Stimulated activated CD4-positive, alpha-beta T cell treated with anti-CD3 and anti-CD28 coated beads, Interleukin-12 subunit alpha, Interleukin-12 subunit beta, amount 100 ng/mL, for 24 hours (primary cell): ENCODE results near the gene OPA3.

ENCODE experiments used
- DNase-seq, 2 experiments: peaks; one replicate each; pipeline ENCODE4 v3.0.0-alpha.2; 2020; ENCODE audit warnings: low read depth in 2 of 2

The OPA3 gene

GRCh38 chr19:45505151-45505995 lies 79.2 kb downstream of the OPA3 start:
- no peak for DNase-seq

- DNase-seq = no peak
Measured at GRCh38 chr19:45503909-45504308, 80.7 kb downstream of the OPA3 start.

DNA sequence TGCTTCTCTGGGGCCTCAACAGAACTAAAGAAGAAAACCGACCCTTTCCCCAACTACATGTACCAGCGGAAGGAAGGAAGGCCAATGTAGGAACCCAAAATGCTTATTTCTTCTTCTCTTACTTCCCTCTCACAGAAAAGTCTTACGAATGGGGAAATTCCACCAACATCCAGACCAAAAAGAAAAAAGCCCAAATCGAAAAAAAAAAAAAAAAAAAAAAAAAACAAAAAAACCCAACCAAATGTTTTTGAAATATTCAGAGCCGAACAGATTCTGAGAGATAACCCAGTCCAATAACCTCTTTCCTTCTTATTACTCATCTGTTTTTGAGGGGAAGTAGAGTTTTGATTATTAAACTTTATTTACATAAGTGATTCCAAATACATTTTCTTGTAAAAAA lies 82.5 kb downstream of the OPA3 start:
- DNase-seq = no peak

DNA sequence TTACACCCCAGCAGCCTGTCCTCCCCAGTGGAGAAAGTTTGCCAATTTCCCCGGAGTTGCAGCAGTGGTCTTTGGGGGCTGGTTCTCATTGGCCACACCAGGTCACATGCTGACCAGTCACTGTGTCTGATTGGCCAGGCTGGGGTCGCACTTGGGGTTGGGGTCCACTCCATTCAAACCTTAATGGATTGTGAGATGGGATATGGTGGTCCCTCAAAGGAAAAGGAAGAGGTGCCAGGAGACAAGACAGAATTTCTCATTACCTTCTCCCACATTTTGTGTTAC lies 82.9 kb downstream of the OPA3 start:
- DNase-seq = no peak

- no peak for DNase-seq
Measured at GRCh38 chr19:45500918-45501729, 83.5 kb downstream of the OPA3 start.

DNA sequence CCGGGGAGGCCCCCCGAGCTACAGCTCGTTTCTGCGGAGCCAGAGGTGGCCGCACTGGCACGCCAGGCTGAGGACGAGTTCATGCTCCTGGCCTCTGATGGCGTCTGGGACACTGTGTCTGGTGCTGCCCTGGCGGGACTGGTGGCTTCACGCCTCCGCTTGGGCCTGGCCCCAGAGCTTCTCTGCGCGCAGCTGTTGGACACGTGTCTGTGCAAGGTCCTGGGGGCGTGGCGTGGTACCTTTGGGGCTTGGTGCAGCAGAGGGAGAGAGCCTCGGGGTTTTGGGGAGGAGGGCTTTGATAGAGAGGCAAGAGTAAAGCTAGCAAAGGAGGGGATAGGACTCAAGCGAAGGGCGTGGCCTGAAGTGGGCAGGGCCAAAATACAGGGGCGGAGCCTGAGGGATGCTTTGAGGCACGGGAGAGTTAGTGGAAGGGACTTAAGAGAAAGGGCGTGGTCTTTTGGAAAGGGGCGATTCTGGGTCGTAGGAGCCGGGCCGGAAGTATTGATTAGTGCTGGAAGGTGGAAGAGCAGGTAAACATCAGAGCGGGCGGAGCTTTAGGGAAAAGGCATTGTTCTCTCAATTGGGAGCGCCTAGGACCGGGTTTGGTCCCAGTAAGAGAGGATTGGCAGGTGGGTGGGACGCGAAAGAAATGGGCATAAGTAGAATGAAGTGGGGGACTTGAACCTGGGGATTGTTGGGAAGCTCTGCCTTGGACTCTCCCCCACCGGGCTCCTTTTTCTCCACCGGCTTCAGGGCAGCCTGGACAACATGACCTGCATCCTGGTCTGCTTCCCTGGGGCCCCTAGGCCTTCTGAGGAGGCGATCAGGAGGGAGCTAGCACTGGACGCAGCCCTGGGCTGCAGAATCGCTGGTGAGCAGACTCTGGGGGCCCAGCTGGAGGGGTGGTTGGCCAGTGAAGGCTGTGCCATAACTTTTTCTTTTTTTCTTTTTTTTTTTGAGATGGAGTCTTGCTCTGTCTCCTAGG lies 85.1 kb downstream of the OPA3 start:
- peak in 1 of 2 experiments; percentile 69 for DNase-seq

DNA sequence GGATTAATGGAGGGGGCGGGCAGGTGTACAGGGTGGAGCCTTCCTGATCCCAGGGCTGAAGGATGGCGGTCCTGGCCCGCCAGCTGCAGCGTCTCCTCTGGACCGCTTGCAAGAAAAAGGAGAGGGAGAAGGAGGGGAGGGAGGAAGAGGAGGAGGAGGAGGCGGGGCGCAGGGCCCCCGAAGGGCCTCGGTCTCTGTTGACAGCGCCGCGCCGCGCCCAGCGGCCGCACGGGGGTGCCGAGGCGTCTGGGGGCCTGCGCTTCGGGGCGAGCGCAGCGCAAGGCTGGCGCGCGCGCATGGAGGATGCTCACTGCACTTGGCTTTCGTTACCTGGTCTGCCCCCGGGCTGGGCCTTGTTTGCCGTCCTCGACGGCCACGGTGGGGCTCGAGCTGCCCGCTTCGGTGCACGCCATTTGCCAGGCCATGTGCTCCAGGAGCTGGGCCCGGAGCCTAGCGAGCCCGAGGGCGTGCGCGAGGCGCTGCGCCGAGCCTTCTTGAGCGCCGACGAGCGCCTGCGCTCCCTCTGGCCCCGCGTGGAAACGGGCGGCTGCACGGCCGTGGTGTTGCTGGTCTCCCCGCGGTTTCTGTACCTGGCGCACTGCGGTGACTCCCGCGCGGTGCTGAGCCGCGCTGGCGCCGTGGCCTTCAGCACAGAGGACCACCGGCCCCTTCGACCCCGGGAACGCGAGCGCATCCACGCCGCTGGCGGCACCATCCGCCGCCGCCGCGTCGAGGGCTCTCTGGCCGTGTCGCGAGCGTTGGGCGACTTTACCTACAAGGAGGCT lies 86.0 kb downstream of the OPA3 start, which contains the start of gene PPM1N:
TSS of gene PPM1N (plus strand) at position 33 of the 785 bp plus-strand sequence. CDS start at position 63, 30 bp downstream.
- peak in 1 of 2 experiments; percentile 51 for DNase-seq

GRCh38 chr19:45497791-45498190 lies 86.8 kb downstream of the OPA3 start:
- DNase-seq = no peak

GRCh38 chr19:45496349-45496953 lies 88.2 kb downstream of the OPA3 start:
- no peak for DNase-seq

DNA sequence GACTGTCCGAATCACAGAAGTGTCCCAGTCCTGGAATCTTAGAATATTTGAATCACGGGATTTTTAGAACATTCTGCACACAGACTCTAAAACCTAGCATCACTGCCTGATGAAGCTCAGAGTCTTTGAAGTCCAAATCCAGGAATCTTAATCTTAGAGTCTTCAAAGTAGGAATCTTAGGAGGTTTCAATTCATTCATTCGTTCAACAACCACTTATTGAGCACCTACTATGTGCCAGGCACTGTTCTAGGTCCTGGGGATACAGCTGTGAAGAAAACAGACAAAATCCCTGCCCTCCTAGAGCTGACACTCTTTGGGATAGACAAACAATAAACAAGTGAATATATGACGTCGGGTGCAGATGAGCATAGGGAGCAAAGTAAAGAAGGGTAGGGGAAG lies 89.4 kb downstream of the OPA3 start:
- DNase-seq = no peak

DNA sequence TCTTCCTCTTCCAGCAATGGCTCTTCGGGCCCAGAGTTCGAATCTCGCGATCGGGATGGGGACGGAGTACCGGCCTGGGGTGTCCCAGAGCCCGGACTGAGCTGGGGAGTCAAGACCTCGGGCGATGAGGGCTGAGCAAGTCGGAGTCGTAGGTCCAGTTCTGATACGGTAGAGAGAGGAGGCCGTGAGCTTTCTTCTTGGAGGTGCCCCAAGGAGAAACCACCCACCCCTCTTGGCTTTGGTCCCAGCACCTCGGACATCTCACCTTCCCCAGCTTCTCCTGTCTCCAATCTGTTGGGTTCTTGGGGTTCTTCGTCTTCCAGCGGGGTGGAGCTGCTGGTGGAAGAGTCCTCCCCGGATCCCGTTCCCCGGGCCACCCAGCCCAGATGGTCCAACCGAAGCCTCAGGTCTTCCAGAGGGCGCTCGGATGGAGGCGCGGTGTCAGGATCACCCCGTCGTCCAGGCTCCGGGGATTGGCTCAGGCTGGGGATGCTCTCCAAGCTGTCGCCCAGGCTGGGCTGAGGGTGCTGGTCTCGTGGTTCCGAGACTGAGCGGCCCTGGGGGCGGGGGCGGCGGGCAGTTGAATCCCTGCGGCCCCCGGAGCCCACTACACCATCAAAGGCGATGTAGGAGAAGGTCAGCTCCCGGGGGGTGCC lies 90.2 kb downstream of the OPA3 start:
- DNase-seq = no peak

GRCh38 chr19:45492627-45493470 lies 91.8 kb downstream of the OPA3 start:
- no peak for DNase-seq

DNA sequence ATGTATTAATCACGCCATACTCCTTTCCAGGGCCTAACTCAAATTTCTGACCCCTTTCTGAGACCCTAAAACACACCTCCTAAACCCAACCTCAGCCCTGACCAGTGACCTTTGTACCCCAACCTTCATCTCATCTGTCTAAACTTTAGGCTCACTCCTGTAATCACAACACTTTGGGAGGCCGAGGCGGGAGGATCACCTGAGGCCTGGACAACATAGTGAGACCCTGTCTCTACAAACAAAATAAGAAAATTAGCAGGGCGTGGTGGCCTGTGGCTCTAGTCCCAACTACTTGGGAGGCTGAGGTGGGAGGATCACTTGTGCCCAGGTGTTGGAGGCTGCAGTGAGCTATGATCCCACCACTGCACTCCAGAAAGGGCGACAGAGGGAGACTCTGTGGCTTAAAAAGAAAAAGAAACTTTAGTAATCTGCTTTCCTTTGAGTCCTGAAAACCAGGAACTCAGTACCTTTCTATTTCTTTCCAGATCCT lies 92.4 kb downstream of the OPA3 start:
- no peak for DNase-seq

DNA sequence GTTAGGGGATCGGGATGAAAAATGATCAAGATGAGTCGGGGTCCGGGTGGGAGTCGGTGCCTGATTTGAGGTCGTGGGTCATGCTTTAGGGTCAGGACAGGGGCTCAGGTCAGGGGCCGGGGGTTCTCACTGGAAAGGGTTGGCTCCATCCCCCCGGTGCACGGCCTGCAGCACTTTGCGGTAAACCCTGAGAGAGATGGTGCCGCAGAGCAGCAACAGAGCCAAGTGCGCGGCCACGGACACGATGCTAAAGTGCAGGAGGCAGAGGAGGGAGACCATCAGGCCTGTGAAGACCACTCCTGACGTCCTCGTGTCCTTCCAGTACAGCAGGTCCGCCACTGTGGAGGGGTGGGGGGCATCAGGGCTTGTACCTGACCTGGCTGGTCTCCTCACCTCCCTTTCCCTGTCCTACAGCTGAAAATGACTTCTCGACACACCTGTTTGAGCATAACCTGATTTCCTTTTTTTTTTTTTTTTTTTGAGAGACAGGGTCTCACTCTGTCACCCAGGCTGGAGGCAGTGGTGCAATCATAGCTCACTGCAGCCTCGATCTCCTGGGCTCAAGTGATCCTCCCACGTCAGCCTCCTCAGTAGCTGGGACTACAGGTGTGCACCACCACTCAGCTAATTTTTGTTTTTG lies 95.3 kb downstream of the OPA3 start:
- DNase-seq = no peak

- no peak for DNase-seq
Measured at GRCh38 chr19:45488708-45489107, 95.9 kb downstream of the OPA3 start.

DNA sequence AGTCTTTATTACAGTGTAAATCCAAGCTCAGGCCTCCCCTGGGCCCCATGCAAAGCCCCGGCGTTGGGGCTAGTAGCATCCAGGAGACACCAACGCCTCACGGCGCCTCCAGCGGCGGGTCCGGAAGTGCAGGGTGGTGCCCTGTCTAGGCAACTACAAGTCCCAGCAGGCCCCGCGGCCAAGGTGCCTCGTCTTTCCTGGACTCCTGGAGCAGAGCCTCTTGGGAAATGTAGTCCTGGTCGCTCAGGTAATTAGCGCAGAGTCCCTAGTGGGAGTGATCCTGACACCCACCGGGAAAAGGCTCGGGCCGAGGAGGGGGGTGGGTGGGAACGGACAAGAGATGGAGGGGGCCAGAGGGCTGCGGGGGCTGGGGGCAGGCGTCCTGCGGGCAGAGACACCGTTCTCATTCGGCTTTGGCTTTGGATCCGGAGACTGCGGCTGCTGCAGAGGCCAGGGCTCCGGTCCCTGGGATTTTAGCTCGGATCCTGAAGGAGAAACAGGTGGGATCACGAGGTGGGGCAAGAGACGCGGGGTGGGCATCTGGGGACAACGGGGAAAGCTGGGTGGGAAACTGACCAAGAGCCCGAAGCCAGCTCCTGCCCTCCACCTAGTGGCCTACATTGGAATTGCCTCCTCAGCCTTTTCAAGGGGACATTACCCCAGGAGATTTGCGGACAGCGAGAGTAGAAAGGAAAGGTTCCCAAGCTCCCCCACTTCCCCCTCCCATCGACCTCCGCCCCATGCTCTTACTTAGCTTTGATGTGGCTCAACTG lies 99.1 kb downstream of the OPA3 start:
- peak; percentile 94 to 98 for DNase-seq

- DNase-seq = no peak
Measured at GRCh38 chr19:45484273-45484945, 100.2 kb downstream of the OPA3 start.
